Activated naive CD4-positive, alpha-beta T cell treated with anti-CD3 and anti-CD28 coated beads, Interleukin-2, amount 50 U/mL, for 16 hours (primary cell): ENCODE results near the gene SLC17A6.

Experiments used
- DNase-seq: peaks from one replicate; pipeline ENCODE4 v3.0.0-alpha.2; 2020

The SLC17A6 gene

GRCh38 chr11:22390283-22390655 is 52.1 kb downstream of the SLC17A6 start:
- no peak for DNase-seq

- DNase-seq: no peak
Measured at GRCh38 chr11:22392561-22392960, 54.4 kb downstream of the SLC17A6 start.

- no peak for DNase-seq
Measured at GRCh38 chr11:22405377-22405776, 67.2 kb downstream of the SLC17A6 start.

GRCh38 chr11:22407267-22407666 is 69.1 kb downstream of the SLC17A6 start:
- no peak for DNase-seq

- no peak for DNase-seq
Measured at GRCh38 chr11:22407921-22408320, 69.7 kb downstream of the SLC17A6 start.

GRCh38 chr11:22415476-22415875 is 77.3 kb downstream of the SLC17A6 start:
- no peak for DNase-seq

GRCh38 chr11:22416462-22416861 is 78.3 kb downstream of the SLC17A6 start:
- DNase-seq: no peak

GRCh38 chr11:22426915-22427314 is 88.7 kb downstream of the SLC17A6 start:
- no peak for DNase-seq
